Measurements from ENCODE around the gene ADAMTS18.

GRCh38 chr16:77445324-77445723 is 10.5 kb upstream of the ADAMTS18 start:
- TF ChIP-seq CTCF (conservative IDR thresholded peaks at IDR 0.05; ENCODE audit: low read depth, low read length) (no peak), EZH2phosphoT487 (IDR thresholded peaks at IDR 0.05; ENCODE audit: borderline replicate concordance, low read length) (no peak), EZH2 (IDR thresholded peaks at IDR 0.05; ENCODE audit: low read length, unreplicated experiment) (no peak)
